ENCODE data around the gene HOXB3. TPM values are rescaled to one million over a fixed set of nuclear protein-coding genes. Genes with fewer than 3 reads are reported as not detected.
A peak's percentile ranks its signal among the peaks of the same experiment; 100 is the strongest.

The HOXB3 gene
- 100 to 1,000 TPM; 153 to 258 (median 169) TPM for polyA plus RNA-seq (ENCODE audit: insufficient read length in 3 of 3)
- long read RNA-seq, donor 1, full-length matches to known transcripts = 8 of 13 reads
- long read RNA-seq, donor 1, partial matches to known transcripts = 5 of 13 reads
- long read RNA-seq, donor 1, other reads (novel, unspliced or antisense) = 0 of 13 reads
- long read RNA-seq, donor 2, full-length matches to known transcripts = 8 of 13 reads
- long read RNA-seq, donor 2, partial matches to known transcripts = 5 of 13 reads
- long read RNA-seq, donor 2, other reads (novel, unspliced or antisense) = 0 of 13 reads
- long read RNA-seq, donor 3, full-length matches to known transcripts = 9 of 83 reads
- long read RNA-seq, donor 3, partial matches to known transcripts = 16 of 83 reads
- long read RNA-seq, donor 3, other reads (novel, unspliced or antisense) = 58 of 83 reads
- long read RNA-seq, donor 4, full-length matches to known transcripts = 12 of 24 reads
- long read RNA-seq, donor 4, partial matches to known transcripts = 12 of 24 reads
- long read RNA-seq, donor 4, other reads (novel, unspliced or antisense) = 0 of 24 reads
- long read RNA-seq, donor 5 = 0 reads
- long read RNA-seq, donor 6, full-length matches to known transcripts = 10 of 40 reads
- long read RNA-seq, donor 6, partial matches to known transcripts = 21 of 40 reads
- long read RNA-seq, donor 6, other reads (novel, unspliced or antisense) = 9 of 40 reads
- long read RNA-seq, donor 7, full-length matches to known transcripts = 6 of 19 reads
- long read RNA-seq, donor 7, partial matches to known transcripts = 13 of 19 reads
- long read RNA-seq, donor 7, other reads (novel, unspliced or antisense) = 0 of 19 reads
- long read RNA-seq, donor 8 = 0 reads
- long read RNA-seq, donor 9, full-length matches to known transcripts = 7 of 13 reads
- long read RNA-seq, donor 9, partial matches to known transcripts = 6 of 13 reads
- long read RNA-seq, donor 9, other reads (novel, unspliced or antisense) = 0 of 13 reads
- long read RNA-seq, donor 10, partial matches to known transcripts = 16 of 17 reads
- long read RNA-seq, donor 10, other reads (novel, unspliced or antisense) = 0 of 17 reads
- long read RNA-seq, donor 11, full-length matches to known transcripts = 11 of 11 reads
- long read RNA-seq, donor 11, partial matches to known transcripts = 0 of 11 reads
- long read RNA-seq, donor 11, other reads (novel, unspliced or antisense) = 0 of 11 reads
- long read RNA-seq, donor 12, full-length matches to known transcripts = 3 of 12 reads
- long read RNA-seq, donor 12, partial matches to known transcripts = 9 of 12 reads
- long read RNA-seq, donor 12, other reads (novel, unspliced or antisense) = 0 of 12 reads
- long read RNA-seq, donor 13 = 0 reads
- long read RNA-seq, donor 14, full-length matches to known transcripts = 2 of 8 reads
- long read RNA-seq, donor 14, partial matches to known transcripts = 6 of 8 reads
- long read RNA-seq, donor 14, other reads (novel, unspliced or antisense) = 0 of 8 reads
- long read RNA-seq, donor 15, full-length matches to known transcripts = 4 of 10 reads
- long read RNA-seq, donor 15, partial matches to known transcripts = 6 of 10 reads
- long read RNA-seq, donor 15, other reads (novel, unspliced or antisense) = 0 of 10 reads
- long read RNA-seq, donor 16, full-length matches to known transcripts = 26 of 77 reads
- long read RNA-seq, donor 16, partial matches to known transcripts = 43 of 77 reads
- long read RNA-seq, donor 16, other reads (novel, unspliced or antisense) = 8 of 77 reads

DNA sequence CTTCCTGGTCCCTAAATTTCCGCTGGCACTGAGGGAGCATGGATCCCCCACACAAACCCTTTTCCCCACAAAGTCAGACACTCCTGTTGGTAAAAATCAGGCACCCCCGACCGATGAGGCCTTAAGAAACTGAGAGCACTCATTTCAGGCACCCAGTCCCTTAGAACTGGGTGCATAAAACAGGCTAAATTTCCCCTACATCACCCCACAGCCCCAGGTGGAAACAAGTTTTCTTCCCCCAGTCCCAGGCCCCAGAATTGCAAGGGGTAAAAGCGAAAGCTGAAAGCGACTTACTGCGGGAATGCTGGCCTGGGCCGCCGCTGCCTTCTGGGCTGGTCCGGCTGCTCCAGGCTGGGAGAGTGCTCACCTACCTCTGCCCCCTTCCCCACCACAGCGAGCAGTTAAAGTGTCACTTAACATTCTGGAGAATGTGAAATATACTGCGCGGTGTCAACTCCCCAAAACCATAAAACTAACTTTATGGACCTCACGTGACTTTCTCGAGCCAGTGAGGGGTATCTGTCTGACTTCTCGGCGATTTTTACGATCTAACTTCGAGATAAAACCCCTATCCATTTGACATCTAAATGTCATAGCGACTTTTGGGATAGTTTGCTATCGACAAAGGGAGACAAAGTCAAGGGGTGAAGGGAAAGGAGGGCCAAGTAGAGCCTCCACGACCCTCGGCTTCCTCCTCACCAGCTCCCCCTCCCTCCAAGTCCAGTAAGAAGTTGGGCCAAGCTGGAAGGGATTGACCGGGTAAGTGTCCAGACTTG is at the start of gene HOXB3:
Gene HOXB3, minus strand, starts transcription at position 411 of the 776 bp plus-strand sequence. CDS start 37,767 bp downstream, outside the sequence.
- DNase-seq (ENCODE audit: extremely low read depth in 1 of 11, low read depth in 9 of 11, low spot score in 4 of 11) = peak in 9 of 11 donors; percentile 80 to 94 (median 90)

DNA sequence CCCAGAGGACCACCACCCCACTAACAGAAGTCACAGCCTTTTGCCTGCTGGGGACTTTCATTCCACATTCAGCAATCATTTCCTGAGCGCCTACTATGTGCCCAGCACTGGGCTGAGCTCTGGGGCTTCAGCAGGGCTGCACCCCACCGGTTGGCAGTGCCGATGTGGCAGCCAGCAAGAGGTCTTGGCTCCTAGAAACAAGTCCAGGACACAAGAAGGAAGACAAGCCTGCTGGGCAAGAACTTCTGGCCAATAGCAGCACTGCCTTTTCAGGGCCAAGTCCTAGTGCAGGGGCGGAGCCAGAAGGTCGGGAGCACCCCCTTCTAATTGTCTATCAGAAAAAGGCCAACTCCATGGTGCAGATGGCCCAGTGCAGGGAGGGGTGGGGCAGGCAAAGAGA is 49.1 kb upstream of the HOXB3 start:
- DNase-seq (ENCODE audit: extremely low read depth in 1 of 11, low read depth in 9 of 11, low spot score in 4 of 11) = no peak

DNA sequence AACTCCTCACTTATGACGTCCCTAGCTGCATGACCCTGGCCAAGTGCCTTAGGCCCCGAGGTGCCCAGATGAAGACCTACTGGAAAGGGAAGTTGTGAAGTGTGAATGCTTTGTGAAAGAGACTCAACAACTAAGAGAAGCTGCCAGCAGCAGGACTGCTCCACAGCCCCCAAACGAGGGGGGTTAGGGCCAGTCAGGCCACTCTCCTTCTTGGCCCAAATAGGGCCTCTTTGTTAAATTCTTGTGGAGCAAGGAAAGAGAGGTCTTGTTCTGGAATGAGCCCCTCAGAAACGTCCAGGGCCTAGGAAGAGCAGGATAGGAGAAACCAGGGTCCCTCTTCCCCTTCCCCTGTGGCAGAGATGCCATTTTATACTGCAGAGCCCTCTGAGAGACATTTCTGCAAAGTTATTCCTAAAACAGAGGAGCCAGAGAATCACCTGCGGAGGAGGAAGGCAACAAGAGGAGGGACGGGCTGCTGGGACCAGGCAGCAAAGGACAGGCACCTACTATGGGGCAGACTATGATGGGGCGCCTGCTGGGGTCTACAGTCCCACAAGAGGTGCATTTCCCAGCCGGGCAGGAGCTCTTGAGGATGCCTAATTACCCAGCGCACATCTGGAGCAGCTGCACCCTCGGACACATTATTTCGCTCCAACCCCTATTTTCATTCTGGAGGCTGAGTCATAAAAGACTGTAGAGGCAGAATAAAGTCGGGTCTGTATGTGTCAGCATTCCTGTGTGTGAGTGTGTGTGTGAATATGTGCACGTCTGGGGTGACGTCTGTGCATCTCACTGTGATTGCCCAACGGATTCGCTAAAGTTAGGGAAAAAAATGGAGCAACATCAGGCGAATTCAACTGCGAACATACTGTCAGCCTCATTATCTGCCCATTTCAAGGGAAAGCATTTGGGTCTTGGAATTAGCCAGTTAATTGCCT is 47.6 kb upstream of the HOXB3 start:
- no peak for DNase-seq (ENCODE audit: extremely low read depth in 1 of 11, low read depth in 9 of 11, low spot score in 4 of 11)

DNA sequence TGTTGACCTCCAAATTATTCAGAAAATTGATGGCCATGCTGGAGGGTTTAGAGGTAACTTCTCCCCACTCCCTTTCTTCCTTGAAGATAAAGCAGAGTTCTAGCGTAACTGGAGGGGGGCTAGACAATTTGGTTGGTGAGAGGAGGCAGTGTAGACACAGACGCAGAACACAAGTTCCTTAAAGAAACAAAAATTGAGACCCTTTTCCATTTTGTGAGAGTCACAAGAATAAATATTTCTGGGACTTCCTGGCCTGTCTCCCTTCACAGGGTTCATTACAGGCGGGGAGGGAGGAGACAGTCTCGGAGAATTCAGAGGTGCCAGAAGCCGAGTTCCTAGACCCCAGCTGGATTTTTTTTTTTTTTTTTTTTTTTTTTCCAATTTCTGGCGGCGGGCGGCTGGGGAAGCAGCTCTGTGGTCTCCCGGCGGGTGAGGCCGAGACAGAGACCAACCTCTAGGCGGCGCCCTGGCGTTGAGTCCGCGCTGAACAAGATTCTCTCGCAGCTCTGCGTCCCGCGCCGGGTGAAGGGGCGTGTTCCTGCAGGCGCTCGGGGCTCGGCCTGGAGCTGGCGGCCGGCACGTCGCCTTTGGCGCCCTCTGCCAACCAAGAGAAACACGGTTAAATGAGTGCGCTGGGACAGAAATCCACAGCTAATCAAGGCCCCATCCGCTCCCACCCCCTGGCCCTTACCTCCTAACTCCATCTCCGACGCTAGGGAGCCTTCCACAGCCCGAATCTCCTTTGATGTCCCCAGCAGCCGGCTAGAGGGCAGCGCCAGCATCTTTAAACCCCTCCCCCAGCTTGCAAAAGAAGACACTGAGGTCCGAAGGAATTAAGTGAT is 46.4 kb upstream of the HOXB3 start:
- peak in 4 of 11 donors; percentile 86 to 89 (median 88) for DNase-seq (ENCODE audit: extremely low read depth in 1 of 11, low read depth in 9 of 11, low spot score in 4 of 11)

- no peak for DNase-seq (ENCODE audit: extremely low read depth in 1 of 11, low read depth in 9 of 11, low spot score in 4 of 11)
Observed at GRCh38 chr17:48634493-48635208, 44.6 kb upstream of the HOXB3 start.

DNA sequence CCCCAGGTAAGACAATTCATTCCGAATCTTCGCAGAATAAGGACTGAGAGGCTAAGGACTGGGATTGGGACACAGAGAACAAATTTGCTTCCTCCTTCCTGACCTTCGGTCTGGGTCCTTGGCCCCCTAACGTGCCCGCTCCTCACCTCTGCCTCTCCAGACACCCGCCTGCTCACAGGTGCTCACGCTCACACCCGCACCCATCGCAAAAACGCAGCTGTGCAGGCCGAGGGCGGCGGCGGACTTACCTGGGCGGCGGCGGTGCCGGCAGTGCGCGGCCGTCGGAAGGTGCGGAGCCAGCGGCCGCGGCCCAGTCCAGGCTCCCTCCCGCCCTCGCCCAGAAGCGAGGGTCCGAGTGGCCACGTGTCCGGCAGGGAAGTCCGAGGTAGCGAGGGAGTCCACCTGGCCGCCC is 43.2 kb upstream of the HOXB3 start:
- no peak for DNase-seq (ENCODE audit: extremely low read depth in 1 of 11, low read depth in 9 of 11, low spot score in 4 of 11)

DNA sequence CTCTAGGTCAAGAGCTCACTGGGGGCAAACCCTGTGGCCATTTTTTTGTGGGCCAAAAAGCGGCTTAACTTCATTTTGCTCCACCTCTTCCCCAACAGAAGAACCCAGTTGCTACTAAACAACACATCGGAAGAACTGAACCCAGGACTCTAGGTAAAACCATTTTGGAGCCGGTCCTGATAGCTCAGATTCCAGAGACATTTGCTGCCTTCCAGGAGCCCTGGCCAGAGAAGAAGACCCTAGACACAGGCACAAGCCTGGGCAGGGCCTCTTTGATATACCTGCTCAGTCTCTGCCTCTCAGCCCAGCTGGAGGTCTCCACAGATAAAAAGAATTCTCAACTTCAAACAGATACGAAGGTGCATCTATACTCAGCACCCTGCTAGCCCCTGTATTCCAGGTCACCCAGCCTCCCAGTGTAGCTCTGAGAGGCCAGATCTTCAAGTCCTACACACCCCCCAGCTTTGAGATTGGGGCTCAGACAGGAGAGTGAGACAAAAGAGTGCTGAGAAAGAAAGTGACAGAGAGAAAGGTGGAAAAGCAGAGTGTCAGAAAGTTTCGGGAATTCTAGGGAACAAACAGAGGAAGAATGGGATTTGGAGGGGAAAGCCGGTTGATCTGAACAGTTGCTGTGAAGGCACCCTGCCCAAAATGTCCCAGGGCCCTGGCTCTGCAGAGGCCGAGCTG is 42.7 kb upstream of the HOXB3 start:
- DNase-seq (ENCODE audit: extremely low read depth in 1 of 11, low read depth in 9 of 11, low spot score in 4 of 11) = no peak

DNA sequence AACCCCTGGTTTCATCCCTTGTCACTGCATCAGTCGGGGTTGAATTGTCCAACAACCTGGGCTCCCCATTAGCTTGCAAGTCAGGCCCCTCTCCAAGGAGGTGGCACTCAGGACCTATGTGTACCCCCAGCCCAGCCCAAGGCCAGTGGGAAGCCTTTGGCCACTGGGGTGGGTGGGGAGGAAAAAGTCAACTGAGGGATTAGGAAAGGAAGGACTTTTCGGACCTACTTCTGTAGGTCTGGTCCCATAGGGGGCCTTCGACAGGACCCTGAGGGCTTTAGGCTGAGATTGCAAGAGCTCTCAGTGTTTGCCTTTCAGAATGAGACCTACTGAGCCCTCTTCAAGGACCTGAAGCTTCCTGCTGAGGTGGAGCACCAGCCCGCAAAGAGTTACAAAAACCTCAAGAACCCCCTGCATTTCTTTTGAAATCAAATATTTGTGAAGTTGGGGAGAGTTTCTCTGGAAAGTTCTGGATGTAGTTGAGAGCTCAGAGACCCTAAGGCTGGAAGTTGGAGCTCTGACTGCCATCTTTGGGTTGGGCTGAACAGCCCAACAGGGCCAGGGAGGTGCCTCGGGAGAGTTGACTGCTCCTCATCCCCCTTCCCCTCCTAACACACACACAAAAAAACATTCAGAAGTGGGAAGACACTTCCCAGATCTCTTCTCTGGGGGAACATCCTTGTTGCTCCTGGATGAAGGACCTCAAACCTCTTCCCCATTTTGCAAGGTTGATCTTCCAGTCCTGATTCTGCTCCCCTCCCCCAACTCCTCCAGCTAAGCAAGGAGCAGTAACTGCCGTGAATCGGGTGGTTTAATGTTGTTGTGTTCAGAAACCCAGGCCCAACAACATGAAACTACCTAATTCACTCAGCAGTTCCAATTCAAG is 41.9 kb upstream of the HOXB3 start:
- DNase-seq (ENCODE audit: extremely low read depth in 1 of 11, low read depth in 9 of 11, low spot score in 4 of 11) = no peak

DNA sequence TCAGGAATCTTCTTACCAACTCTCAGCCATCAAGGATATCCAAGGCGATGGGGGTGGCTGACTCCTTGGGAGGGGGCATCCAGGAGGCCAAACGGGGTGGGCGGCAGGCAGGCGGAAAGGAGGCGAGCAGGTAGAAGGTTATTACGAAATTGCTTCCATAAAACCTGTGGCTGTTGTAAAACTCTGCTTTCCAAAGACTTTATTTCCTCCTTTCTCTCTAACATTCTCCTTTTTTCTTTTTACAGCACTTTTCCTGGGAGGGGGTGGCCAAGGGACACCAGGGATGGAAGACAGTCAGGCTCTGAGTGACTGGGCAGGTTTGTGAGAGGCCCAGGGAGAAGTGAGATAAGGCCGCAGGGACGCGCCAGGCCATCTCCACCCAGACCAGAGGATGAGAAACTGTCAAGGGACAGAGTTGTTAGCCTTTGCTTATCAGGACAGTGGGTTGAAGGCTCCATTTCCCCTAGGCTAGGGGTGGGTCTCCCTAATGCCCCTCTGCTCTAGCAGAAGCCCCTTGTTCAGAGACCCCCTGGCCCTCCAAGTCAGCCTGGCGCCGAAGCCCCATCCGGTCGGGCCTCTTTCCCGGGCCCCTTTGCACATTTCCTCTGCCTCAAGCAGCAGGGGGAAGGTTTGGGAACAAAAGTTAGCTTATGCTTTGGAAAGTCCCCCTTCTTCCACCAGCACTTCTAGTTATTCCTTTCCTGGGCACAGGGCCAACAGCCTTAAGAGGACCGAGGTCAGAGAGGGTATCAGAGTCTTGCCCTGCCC is 41.1 kb upstream of the HOXB3 start:
- DNase-seq (ENCODE audit: extremely low read depth in 1 of 11, low read depth in 9 of 11, low spot score in 4 of 11) = no peak

- DNase-seq (ENCODE audit: extremely low read depth in 1 of 11, low read depth in 9 of 11, low spot score in 4 of 11) = no peak
Observed at GRCh38 chr17:48630009-48630924, 40.2 kb upstream of the HOXB3 start.

DNA sequence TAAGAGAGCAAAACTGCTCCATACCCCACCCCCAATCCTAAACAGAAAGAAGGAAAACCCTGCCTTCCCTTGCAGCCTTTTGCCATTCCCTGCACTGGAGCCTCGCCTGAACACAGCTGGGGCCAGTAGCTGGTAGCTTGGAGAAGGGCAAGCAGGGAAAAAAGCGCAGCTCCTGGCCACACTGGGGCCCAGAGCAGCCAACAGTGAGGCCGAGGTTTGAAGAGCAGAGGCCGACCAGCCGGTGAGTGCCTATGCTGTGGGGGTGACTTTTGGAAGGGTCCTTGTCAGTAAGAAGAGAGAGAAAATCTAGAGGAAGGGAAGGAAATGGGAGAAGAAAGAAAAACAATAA is 39.3 kb upstream of the HOXB3 start:
- DNase-seq (ENCODE audit: extremely low read depth in 1 of 11, low read depth in 9 of 11, low spot score in 4 of 11) = no peak
